LNCAP (cell line): ENCODE measurements around the gene GUCY2C.

Source experiments
- TF ChIP-seq, protein P1 (sequence below): fragments of 450-650 bp; IDR thresholded peaks from 2 replicates; pipeline ENCODE4 v1.5.1; 2017; ENCODE audit warnings: mild to moderate bottlenecking

Gene GUCY2C

GRCh38 chr12:14694970-14695369 lies 1.4 kb downstream of the GUCY2C start:
- TF ChIP-seq, protein P1, sequence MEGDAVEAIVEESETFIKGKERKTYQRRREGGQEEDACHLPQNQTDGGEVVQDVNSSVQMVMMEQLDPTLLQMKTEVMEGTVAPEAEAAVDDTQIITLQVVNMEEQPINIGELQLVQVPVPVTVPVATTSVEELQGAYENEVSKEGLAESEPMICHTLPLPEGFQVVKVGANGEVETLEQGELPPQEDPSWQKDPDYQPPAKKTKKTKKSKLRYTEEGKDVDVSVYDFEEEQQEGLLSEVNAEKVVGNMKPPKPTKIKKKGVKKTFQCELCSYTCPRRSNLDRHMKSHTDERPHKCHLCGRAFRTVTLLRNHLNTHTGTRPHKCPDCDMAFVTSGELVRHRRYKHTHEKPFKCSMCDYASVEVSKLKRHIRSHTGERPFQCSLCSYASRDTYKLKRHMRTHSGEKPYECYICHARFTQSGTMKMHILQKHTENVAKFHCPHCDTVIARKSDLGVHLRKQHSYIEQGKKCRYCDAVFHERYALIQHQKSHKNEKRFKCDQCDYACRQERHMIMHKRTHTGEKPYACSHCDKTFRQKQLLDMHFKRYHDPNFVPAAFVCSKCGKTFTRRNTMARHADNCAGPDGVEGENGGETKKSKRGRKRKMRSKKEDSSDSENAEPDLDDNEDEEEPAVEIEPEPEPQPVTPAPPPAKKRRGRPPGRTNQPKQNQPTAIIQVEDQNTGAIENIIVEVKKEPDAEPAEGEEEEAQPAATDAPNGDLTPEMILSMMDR = no peak

GRCh38 chr12:14694145-14694714 lies 2.2 kb downstream of the GUCY2C start:
- TF ChIP-seq, protein P1 = no peak

- TF ChIP-seq, protein P1 = no peak
These were observed 3.3 kb downstream of the GUCY2C start for GRCh38 chr12:14693116-14693515.

DNA sequence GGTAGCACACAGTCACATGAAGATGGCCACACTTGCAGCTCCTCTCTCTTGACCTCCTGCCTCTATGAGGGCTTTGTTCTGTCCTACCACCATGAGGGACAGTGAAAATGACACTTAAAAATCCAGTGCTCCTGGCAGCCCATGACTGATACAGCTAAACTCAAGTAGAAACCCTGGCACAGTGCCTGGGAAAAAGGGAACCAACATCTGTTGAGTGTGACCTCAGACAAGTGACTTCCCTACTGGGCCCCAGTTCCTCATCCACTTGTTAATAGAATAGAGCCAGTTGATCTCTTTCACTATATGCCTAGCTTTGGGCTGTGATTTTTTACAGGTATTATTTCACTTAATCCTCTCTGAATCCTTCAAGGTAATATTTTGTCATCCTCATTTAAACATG lies 4.8 kb downstream of the GUCY2C start:
- TF ChIP-seq, protein P1 = no peak

DNA sequence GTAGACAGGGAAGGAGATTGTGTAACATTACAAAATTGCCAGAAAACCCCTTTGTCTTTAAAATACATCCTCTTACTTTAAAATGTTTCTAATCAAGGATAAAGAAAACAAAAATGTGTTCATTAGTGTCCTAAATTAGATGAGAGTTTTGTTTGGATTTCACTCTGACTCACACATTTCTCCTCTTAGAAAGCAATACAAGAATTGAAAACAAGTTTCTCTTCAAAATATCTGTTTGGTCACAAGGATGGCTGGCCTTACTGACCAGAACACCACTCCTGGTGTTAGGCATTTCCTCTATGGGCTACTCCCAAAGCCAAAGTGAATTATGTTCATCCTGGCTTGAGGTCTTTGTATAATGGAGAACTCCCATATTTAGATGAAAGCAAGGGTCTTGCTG lies 6.4 kb downstream of the GUCY2C start:
- TF ChIP-seq, protein P1 = no peak

- TF ChIP-seq, protein P1 = no peak
These were observed 7.3 kb downstream of the GUCY2C start for GRCh38 chr12:14689144-14689543.

DNA sequence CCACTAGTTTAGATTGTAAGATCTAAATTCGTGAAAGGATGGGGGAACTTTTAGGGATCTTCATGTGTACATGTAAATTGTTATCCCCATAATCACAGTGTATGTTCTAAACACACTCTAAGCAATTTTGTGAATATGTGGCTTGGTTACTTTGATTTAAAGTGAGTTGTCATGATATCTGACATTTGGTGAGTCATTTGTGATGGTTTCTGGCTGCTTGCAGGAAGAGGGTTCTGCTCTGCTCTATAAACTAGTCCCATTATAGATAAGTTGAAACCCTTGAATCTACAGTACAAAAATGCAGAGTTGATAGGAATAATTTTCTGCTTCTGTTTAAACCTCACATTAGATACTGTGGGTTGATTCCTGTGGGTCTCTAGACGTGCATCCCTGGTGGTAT lies 14.8 kb downstream of the GUCY2C start:
- TF ChIP-seq, protein P1 = no peak

GRCh38 chr12:14681190-14681589 lies 15.2 kb downstream of the GUCY2C start:
- TF ChIP-seq, protein P1 = no peak
